Measurements from ENCODE around the gene GLYR1. TPM values are rescaled to one million over a fixed set of nuclear protein-coding genes. Genes with fewer than 3 reads are reported as not detected.

Gene GLYR1
- total RNA-seq, 1 donor from 2014 or later: 53.0 TPM

DNA sequence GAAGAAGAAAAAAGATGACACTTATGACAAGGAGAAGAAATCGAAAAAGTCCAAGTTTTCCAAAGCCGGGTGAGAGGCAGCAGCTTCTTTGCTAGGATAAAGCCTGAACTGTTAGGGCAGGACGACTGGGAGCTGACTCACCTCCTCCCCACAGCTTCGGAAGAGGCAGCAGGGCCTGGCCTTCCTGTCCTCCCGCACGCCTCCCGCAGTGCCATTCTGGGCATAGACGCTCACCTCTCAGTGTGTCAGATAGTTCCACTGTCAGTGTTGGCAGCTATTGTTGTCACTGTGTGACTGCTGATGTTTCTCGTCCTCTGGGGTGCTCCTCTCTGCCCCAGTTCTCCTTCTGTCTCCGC, 12.8 kb upstream of the GLYR1 start:
- no peak overlapping the region for H2AFZ ChIP-seq (replicated peaks)
- H3K4me3 ChIP-seq: no peak overlapping the region
- peaks cover 40% of the 10 kb centered on the region for H4K20me1 ChIP-seq (ENCODE audit: low read depth)
- Mint-ChIP-seq H3K27ac (no peak overlapping the region), H3K36me3 (peaks cover 35% of the 10 kb centered on the region), H3K4me1 (no peaks in the 10 kb centered on the region), H3K9me3 (no peaks in the 10 kb centered on the region), H3K27me3 (ENCODE audit: insufficient read depth, low read depth) (peaks cover 6% of the 10 kb centered on the region), H3K4me3 (no peak overlapping the region)
- H3K79me2 ChIP-seq (ENCODE audit: low read depth): peaks cover 29% of the 10 kb centered on the region
- H3K27ac ChIP-seq: no peak overlapping the region
- H3K9me3 ChIP-seq (ENCODE audit: low read depth): no peaks in the 10 kb centered on the region
- no peaks in the 10 kb centered on the region for H3K36me3 ChIP-seq
- no peaks in the 10 kb centered on the region for H3K4me1 ChIP-seq
- no peak overlapping the region for H3K4me2 ChIP-seq
- no peak for DNase-seq (ENCODE audit: low spot score)
- TF ChIP-seq EZH2phosphoT487 (IDR thresholded peaks at IDR 0.05): no peak
- TF ChIP-seq CTCF (IDR thresholded peaks at IDR 0.05): no peak
- no peak for TF ChIP-seq EZH2 (IDR thresholded peaks at IDR 0.05)
- H3K9ac ChIP-seq: no peak overlapping the region
- H3F3A ChIP-seq (ENCODE audit: low read depth): no peaks in the 10 kb centered on the region
- H3K27me3 ChIP-seq: no peaks in the 10 kb centered on the region

- no peak overlapping the region for H3K4me3 Mint-ChIP-seq
- H3K27ac ChIP-seq: no peak overlapping the region
Measured at GRCh38 chr16:4859190-4859899, 12.3 kb upstream of the GLYR1 start.

DNA sequence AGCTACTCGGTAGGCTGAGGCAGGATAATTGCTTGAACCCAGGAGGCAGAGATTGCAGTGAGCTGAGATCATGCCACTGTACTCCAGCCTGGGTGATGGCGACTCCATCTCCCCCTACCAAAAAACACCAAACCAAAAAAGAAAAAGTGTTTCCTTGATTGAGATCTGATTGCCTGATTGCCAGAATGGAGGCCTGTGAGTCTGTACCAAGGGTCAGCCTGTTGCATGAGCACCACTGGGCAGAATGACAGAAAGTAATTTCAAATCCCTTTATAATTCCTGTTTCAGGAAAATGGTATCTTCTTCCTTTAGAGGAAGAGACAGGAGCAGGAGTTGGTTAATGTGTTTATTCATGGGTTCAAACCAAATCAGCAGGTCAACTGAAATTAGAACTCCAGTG, 8.7 kb upstream of the GLYR1 start:
- Histone ChIP-seq H3K36me3 (no peaks in the 10 kb centered on the region), H3K4me3 (no peak overlapping the region), H4K20me1 (ENCODE audit: low read depth) (peaks cover 33% of the 10 kb centered on the region), H3F3A (ENCODE audit: low read depth) (peaks cover 6% of the 10 kb centered on the region), H3K4me1 (no peaks in the 10 kb centered on the region), H3K9me3 (ENCODE audit: low read depth) (no peaks in the 10 kb centered on the region), H3K9ac (no peak overlapping the region), H3K27me3 (no peaks in the 10 kb centered on the region), H3K4me2 (no peak overlapping the region), H3K79me2 (ENCODE audit: low read depth) (peaks cover 28% of the 10 kb centered on the region), H3K27ac (no peak overlapping the region), H2AFZ (replicated peaks) (no peak overlapping the region)
- Mint-ChIP-seq H3K27ac (no peak overlapping the region), H3K4me3 (no peak overlapping the region), H3K9me3 (no peaks in the 10 kb centered on the region), H3K4me1 (peaks cover 11% of the 10 kb centered on the region), H3K36me3 (peaks cover 36% of the 10 kb centered on the region), H3K27me3 (ENCODE audit: insufficient read depth, low read depth) (peaks cover 5% of the 10 kb centered on the region)
- DNase-seq (ENCODE audit: low spot score): no peak
- TF ChIP-seq EZH2 (IDR thresholded peaks at IDR 0.05): no peak
- TF ChIP-seq EZH2phosphoT487 (IDR thresholded peaks at IDR 0.05): no peak
- TF ChIP-seq CTCF (IDR thresholded peaks at IDR 0.05): no peak

More at GRCh38 chr16:4859190-4859899, 12.3 kb upstream of the GLYR1 start:
- Mint-ChIP-seq H3K4me1 (no peaks in the 10 kb centered on the region), H3K27me3 (ENCODE audit: insufficient read depth, low read depth) (peaks cover 7% of the 10 kb centered on the region), H3K27ac (no peak overlapping the region), H3K36me3 (peaks cover 35% of the 10 kb centered on the region), H3K9me3 (no peaks in the 10 kb centered on the region)
- Histone ChIP-seq H3K36me3 (no peaks in the 10 kb centered on the region), H3K9me3 (ENCODE audit: low read depth) (no peaks in the 10 kb centered on the region), H3K79me2 (ENCODE audit: low read depth) (peaks cover 23% of the 10 kb centered on the region), H3K9ac (no peak overlapping the region), H3K4me3 (no peak overlapping the region), H2AFZ (replicated peaks) (no peak overlapping the region), H3K27me3 (no peaks in the 10 kb centered on the region), H3F3A (ENCODE audit: low read depth) (no peaks in the 10 kb centered on the region), H3K4me2 (no peak overlapping the region), H3K4me1 (no peaks in the 10 kb centered on the region), H4K20me1 (ENCODE audit: low read depth) (peaks cover 35% of the 10 kb centered on the region)
- TF ChIP-seq EZH2phosphoT487 (IDR thresholded peaks at IDR 0.05) (no peak), CTCF (IDR thresholded peaks at IDR 0.05) (no peak), EZH2 (IDR thresholded peaks at IDR 0.05) (no peak)
- DNase-seq (ENCODE audit: low spot score): no peak
